ENCODE data around the gene WDR5.

WDR5 gene

DNA sequence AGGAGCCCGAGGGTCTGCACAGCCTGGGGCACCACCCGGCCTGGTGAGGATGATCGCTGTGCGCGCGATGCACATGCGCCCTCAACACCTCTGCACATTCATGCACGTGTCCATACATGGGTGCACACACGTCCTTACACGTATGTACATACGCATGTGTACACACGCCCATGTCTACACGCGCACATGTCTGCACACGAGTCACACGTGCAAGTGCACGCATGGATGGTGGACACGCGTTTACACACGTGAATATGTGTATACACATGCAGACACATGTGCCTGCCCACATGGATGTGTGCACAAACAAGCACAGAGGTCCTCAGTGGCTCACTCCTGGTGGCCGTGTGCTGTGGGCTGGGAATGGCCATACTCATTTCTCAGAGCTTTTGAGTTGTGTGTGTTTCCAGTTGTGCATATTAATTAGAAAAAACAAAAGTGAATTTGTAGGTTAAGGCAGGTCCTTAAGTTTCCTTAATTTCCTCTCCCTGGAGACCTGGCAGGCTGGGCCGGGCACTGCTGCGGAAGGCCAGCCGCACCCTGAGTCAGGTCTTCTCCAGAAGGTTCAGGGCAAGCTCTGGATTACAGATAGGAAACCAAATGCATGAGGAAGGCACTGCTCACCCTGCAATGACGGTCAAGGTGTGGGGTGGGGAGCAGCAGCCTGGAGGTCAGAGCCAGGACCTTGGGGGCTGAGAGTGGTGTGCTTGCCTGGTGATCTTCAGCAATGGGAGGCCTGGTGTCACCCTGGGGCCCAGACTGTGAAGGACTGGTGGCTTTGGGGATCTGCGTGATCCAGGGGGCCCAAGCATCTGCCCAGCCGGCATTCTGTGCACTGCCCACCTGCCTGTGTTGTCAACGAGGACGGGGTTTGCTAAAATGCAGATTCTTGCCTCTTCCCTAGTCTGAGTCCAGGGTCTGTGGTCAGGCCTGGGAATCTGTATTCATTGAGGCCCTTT, 29.8 kb downstream of the WDR5 start:
- DNase-seq (ENCODE audit: extremely low read depth, low read depth) = no peak
- TF ChIP-seq, protein P1, sequence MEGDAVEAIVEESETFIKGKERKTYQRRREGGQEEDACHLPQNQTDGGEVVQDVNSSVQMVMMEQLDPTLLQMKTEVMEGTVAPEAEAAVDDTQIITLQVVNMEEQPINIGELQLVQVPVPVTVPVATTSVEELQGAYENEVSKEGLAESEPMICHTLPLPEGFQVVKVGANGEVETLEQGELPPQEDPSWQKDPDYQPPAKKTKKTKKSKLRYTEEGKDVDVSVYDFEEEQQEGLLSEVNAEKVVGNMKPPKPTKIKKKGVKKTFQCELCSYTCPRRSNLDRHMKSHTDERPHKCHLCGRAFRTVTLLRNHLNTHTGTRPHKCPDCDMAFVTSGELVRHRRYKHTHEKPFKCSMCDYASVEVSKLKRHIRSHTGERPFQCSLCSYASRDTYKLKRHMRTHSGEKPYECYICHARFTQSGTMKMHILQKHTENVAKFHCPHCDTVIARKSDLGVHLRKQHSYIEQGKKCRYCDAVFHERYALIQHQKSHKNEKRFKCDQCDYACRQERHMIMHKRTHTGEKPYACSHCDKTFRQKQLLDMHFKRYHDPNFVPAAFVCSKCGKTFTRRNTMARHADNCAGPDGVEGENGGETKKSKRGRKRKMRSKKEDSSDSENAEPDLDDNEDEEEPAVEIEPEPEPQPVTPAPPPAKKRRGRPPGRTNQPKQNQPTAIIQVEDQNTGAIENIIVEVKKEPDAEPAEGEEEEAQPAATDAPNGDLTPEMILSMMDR (IDR thresholded peaks at IDR 0.05; ENCODE audit: low read depth, low read length) = no peak

GRCh38 chr9:134166374-134166773, 30.5 kb downstream of the WDR5 start:
- DNase-seq (ENCODE audit: extremely low read depth, low read depth) = no peak
- TF ChIP-seq, protein P1 (IDR thresholded peaks at IDR 0.05; ENCODE audit: low read depth, low read length) = no peak

- TF ChIP-seq, protein P1 (IDR thresholded peaks at IDR 0.05; ENCODE audit: low read depth, low read length) = no peak
- DNase-seq (ENCODE audit: extremely low read depth, low read depth) = no peak
These were observed 31.6 kb downstream of the WDR5 start for GRCh38 chr9:134167530-134167931.

DNA sequence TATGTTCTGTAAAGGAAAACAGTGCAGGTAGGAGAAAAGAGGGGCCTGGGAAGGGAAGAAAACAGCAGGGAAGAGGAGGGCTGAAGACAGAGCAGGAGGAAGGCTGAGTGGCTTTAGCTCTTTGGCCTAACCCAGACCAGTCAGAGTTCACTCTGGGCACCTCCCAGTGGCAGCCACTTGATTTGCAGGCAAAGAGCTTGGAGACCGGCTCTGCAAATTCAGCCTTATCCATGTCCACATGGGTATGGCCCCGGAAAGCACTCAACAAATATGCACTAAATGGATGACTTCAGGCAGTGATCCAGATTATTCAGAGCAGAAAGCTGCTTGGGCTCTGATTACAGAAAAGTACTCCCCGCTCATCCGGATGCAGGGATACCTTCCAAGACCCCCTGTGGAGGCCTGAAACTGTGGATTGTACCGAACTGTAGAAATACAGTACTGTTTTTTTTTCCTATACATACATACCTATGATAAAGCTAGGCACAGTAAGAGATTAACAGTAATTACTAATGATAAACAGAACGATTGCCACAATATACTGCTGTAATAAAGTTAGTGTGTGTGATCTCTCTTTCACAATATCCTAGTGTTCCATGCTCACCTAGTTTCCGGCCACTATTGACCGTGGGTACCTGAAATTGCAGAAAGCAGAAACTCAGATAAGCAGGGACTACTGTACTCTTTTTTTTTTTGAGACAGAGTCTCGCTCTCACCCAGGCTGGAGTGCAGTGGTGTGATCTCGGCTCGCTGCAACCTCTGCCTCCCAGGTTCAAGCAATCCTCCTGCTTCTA, 33.1 kb downstream of the WDR5 start:
- DNase-seq (ENCODE audit: extremely low read depth, low read depth) = no peak
- TF ChIP-seq, protein P1 (IDR thresholded peaks at IDR 0.05; ENCODE audit: low read depth, low read length) = no peak

- DNase-seq (ENCODE audit: extremely low read depth, low read depth) = no peak
- TF ChIP-seq, protein P1 (IDR thresholded peaks at IDR 0.05; ENCODE audit: low read depth, low read length) = no peak
These were observed 34.0 kb downstream of the WDR5 start for GRCh38 chr9:134169724-134170401.

- no peak for DNase-seq (ENCODE audit: extremely low read depth, low read depth)
These were observed 34.8 kb downstream of the WDR5 start for GRCh38 chr9:134170532-134171315.

More at GRCh38 chr9:134170532-134171315, 34.8 kb downstream of the WDR5 start:
- TF ChIP-seq, protein P1 (IDR thresholded peaks at IDR 0.05; ENCODE audit: low read depth, low read length) = no peak
